A549 (cell line): ENCODE data around the gene RIMS3.

ENCODE experiments used
- CEBPB ChIP-seq, 2 experiments: fragments of >200 bp in 1 of 2; sonication (Bioruptor Twin) in 1 of 2; formaldehyde crosslinking in 1 of 2; IDR thresholded peaks; 2 replicates each; pipeline ENCODE4 v1.6.1; 2012 to 2016
- CTCF ChIP-seq: fragments of >200 bp; sonication (Bioruptor Twin); formaldehyde crosslinking; IDR thresholded peaks from 3 replicates; pipeline ENCODE4 v1.5.1; 2016
- EP300 ChIP-seq, 2 experiments: fragments of >200 bp; sonication (Bioruptor Twin); formaldehyde crosslinking; IDR thresholded peaks; 2 replicates in 1 of 2; 3 replicates in 1 of 2; pipeline ENCODE4 v1.6.1; 2016 to 2017
- FOSL2 ChIP-seq, 2 experiments: fragments of 450-650 bp in 1 of 2; fragments of >200 bp in 1 of 2; sonication (Bioruptor Twin) in 1 of 2; formaldehyde crosslinking; IDR thresholded peaks; 2 replicates each; pipeline versions ENCODE4 v1.5.0 to v1.6.1; 2016 to 2020; ENCODE audit warnings: mild to moderate bottlenecking in 1 of 2, moderate library complexity in 1 of 2
- GATA3 ChIP-seq: IDR thresholded peaks from 2 replicates; pipeline ENCODE4 v1.6.1; 2012; ENCODE audit warnings: borderline replicate concordance
- HDAC2 ChIP-seq: fragments of 200-600 bp; sonication (generic); IDR thresholded peaks from 2 replicates; pipeline ENCODE4 v1.6.1; 2016
- MYC ChIP-seq: IDR thresholded peaks from 2 replicates; pipeline ENCODE4 v1.6.1; 2012; ENCODE audit warnings: mild to moderate bottlenecking, inconsistent platforms, low read length, improper control_type of control experiment, borderline replicate concordance
- NR3C1 ChIP-seq: fragments of >200 bp; sonication (Bioruptor Twin); formaldehyde crosslinking; IDR thresholded peaks from 3 replicates; pipeline ENCODE4 v1.6.1; 2017
- POLR2A ChIP-seq: IDR thresholded peaks from 2 replicates; pipeline ENCODE4 v1.6.1; 2012; ENCODE audit warnings: mild to moderate bottlenecking, low read length
- RAD21 ChIP-seq, 2 experiments: fragments of >200 bp in 1 of 2; sonication (Bioruptor Twin) in 1 of 2; formaldehyde crosslinking in 1 of 2; IDR thresholded peaks in 1 of 2; conservative IDR thresholded peaks in 1 of 2; 2 replicates in 1 of 2; 3 replicates in 1 of 2; pipeline ENCODE4 v1.6.1; 2012 to 2018; ENCODE audit warnings: inconsistent platforms in 1 of 2
- RFX5 ChIP-seq: fragments of 450-650 bp; IDR thresholded peaks from 2 replicates; pipeline ENCODE4 v1.7.1; 2014; ENCODE audit warnings: antibody characterized with exemption, mild to moderate bottlenecking, moderate library complexity
- RNF2 ChIP-seq: fragments of 200-600 bp; sonication (generic); IDR thresholded peaks from 2 replicates; pipeline ENCODE4 v1.6.1; 2016; ENCODE audit warnings: low read depth, mild to moderate bottlenecking, antibody characterized with exemption, moderate library complexity, borderline replicate concordance
- TP53 ChIP-seq: fragments of 250-450 bp; sonication (Bioruptor Pico); IDR thresholded peaks from 2 replicates; pipeline ENCODE4 v1.5.0; 2021; ENCODE audit warnings: mild to moderate bottlenecking, moderate library complexity

- TF ChIP-seq CEBPB (IDR thresholded peaks at IDR 0.05) (no peak), GATA3 (no peak), CTCF (no peak), MYC (no peak), EP300 (IDR thresholded peaks at IDR 0.05) (no peak), POLR2A (no peak), RFX5 (no peak), HDAC2 (no peak), NR3C1 (no peak), RAD21 (conservative IDR thresholded peaks at IDR 0.05 in 1 of 2, IDR thresholded peaks at IDR 0.05 in 1 of 2) (no peak), RNF2 (no peak), FOSL2 (IDR thresholded peaks at IDR 0.05) (no peak), FOSL2 (CRISPR knock-in tag; IDR thresholded peaks at IDR 0.05) (no peak), TP53 (CRISPR knock-in tag) (no peak)
Observed at GRCh38 chr1:40709802-40710278, 44.4 kb upstream of the RIMS3 start.
